Kidney glomerular epithelial cell (primary cell): ENCODE data around the gene RBM15.
A peak's percentile ranks its signal among the peaks of the same experiment; 100 is the strongest.

Source experiments
- DNase-seq: peaks from one replicate; lab custom pipeline; 2025; lab: John Stamatoyannopoulos, UW

RBM15 gene

GRCh38 chr1:110319332-110320167 is 19.6 kb upstream of the RBM15 start:
- DNase-seq, result no peak

GRCh38 chr1:110320168-110320518 is 19.0 kb upstream of the RBM15 start:
- no peak for DNase-seq

GRCh38 chr1:110321045-110321444 is 18.1 kb upstream of the RBM15 start:
- no peak for DNase-seq

GRCh38 chr1:110321846-110322245 is 17.3 kb upstream of the RBM15 start:
- DNase-seq, result no peak

- DNase-seq, result no peak
These were observed 14.5 kb upstream of the RBM15 start for GRCh38 chr1:110324667-110325066.

GRCh38 chr1:110326826-110327225 is 12.4 kb upstream of the RBM15 start:
- DNase-seq, result no peak

- no peak for DNase-seq
These were observed 10.9 kb upstream of the RBM15 start for GRCh38 chr1:110328274-110328673.

GRCh38 chr1:110328700-110329099 is 10.5 kb upstream of the RBM15 start:
- no peak for DNase-seq

- DNase-seq, result no peak
These were observed 3.9 kb upstream of the RBM15 start for GRCh38 chr1:110335265-110335664.

- no peak for DNase-seq
These were observed 2.7 kb upstream of the RBM15 start for GRCh38 chr1:110336300-110337039.

- DNase-seq, result no peak
These were observed 1.4 kb upstream of the RBM15 start for GRCh38 chr1:110337704-110338308.

- DNase-seq, result no peak
These were observed 780 bp upstream of the RBM15 start for GRCh38 chr1:110338309-110338885.

- DNase-seq, result peak; percentile 61
These were observed 430 bp downstream of the RBM15 start for GRCh38 chr1:110339407-110340206.

- no peak for DNase-seq
These were observed 961 bp downstream of the RBM15 start for GRCh38 chr1:110340207-110340468.

- no peak for DNase-seq
These were observed 2.1 kb downstream of the RBM15 start for GRCh38 chr1:110341146-110341871.

GRCh38 chr1:110341872-110342331 is 2.7 kb downstream of the RBM15 start:
- DNase-seq, result no peak

GRCh38 chr1:110343249-110343648 is 4.1 kb downstream of the RBM15 start:
- DNase-seq, result no peak

- DNase-seq, result no peak
These were observed 5.0 kb downstream of the RBM15 start for GRCh38 chr1:110344152-110344551.

- no peak for DNase-seq
These were observed 6.3 kb downstream of the RBM15 start for GRCh38 chr1:110345480-110345879.

- no peak for DNase-seq
These were observed 7.5 kb downstream of the RBM15 start for GRCh38 chr1:110346690-110347089.

GRCh38 chr1:110347182-110347893 is 8.2 kb downstream of the RBM15 start:
- no peak for DNase-seq
